Immature natural killer cell (primary cell): ENCODE data around the gene CELF4. TPM values are rescaled to one million over a fixed set of nuclear protein-coding genes. Genes with fewer than 3 reads are reported as not detected.

Experiments
- DNase-seq, 3 donors: peaks; one replicate each; pipeline ENCODE4 v3.0.0; 2022; ENCODE audit warnings: mixed read lengths in 1 of 3
- H3K27ac Mint-ChIP-seq, 6 donors: one replicate each; pipeline ENCODE4 v1.8.0; 2020; ENCODE audit warnings: mixed read lengths in 6 of 6, mild to moderate bottlenecking in 5 of 6, inconsistent platforms in 4 of 6, moderate library complexity in 3 of 6
- H3K27me3 Mint-ChIP-seq, 3 donors: one replicate each; pipeline ENCODE4 v1.8.0; 2020 to 2021; ENCODE audit warnings: low read depth in 3 of 3, mild to moderate bottlenecking in 3 of 3, mixed read lengths in 3 of 3, moderate library complexity in 3 of 3, inconsistent platforms in 1 of 3
- H3K36me3 Mint-ChIP-seq, 3 donors: one replicate each; pipeline ENCODE4 v1.8.0; 2020; ENCODE audit warnings: mixed read lengths in 3 of 3, inconsistent platforms in 2 of 3, mild to moderate bottlenecking in 2 of 3
- H3K4me1 Mint-ChIP-seq, 2 donors: one replicate each; pipeline ENCODE4 v1.8.0; 2020; ENCODE audit warnings: inconsistent platforms in 2 of 2, mild to moderate bottlenecking in 2 of 2, mixed read lengths in 2 of 2, moderate library complexity in 1 of 2
- H3K4me3 Mint-ChIP-seq, 5 donors: one replicate each; pipeline ENCODE4 v1.8.0; 2020; ENCODE audit warnings: mild to moderate bottlenecking in 5 of 5, mixed read lengths in 5 of 5, inconsistent platforms in 3 of 5, moderate library complexity in 3 of 5
- H3K9me3 Mint-ChIP-seq, 6 donors: one replicate each; pipeline ENCODE4 v1.8.0; 2020; ENCODE audit warnings: mild to moderate bottlenecking in 6 of 6, mixed read lengths in 6 of 6, inconsistent platforms in 4 of 6, moderate library complexity in 3 of 6
- polyA plus RNA-seq, 3 donors: library from polyadenylated mRNA; unstranded; fragments of 300-500 nt; fragmentation: Illumina TruSeq; gene quantifications; one replicate each; pipeline ENCODE4 v1.2.3, GENCODE V29; 2021

Gene CELF4
- polyA plus RNA-seq, result under 1 TPM in 2 of 3 donors, not detected in 1; 0.07 to 0.13 TPM

DNA sequence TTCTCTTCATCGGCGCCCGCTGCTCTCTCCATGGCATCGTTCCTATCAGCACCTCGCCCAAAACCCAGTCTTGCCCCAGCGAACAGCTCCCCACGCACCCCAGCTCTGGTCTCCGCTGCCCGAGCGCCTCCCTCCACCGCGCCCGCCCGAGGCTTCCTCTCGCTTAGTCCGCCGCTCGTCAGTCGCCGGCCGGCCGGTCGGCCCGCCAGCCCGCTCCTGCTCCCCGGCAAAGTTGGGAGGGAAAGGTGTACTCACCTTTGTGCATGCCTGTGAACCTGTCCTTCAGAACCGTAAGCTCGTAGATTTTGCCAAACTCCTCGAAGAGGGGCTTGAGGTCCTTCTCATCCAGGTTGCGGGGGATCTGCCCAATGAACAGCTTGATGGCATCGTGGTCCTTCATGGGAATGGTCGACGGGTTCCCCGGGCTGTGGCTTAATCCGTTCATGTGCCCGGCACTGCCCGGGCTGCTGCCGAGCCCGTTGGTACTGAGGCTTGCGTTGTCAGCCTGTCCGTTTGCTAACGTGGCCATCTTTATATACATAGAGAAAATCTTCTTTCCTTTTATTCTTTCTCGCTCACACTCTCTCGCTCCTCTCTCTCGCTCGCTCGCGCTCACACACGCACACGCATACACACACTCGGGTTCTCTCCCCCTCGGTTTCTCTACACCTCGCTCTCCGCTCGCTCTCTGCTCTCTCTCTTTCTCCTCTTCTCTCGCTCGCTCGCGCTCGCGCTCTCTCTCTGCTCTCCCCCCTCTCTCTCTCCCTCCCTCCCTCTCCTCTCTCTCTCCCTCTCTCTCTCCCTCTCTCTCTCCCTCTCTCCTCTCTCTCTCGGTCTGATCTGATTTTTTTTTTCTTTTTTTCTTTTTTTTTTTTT is at the start of gene CELF4:
Gene CELF4 (minus strand): TSS at position 698 of the 876 bp plus-strand sequence.
- H3K27ac Mint-ChIP-seq, result no peak within 1 kb of the TSS
- DNase-seq, result no peak
- peaks cover 11 to 13% of the 10 kb centered on the region in 2 donors for H3K4me1 Mint-ChIP-seq
- peaks cover 1 to 16% (median 6%) of the 10 kb centered on the region in 6 donors for H3K9me3 Mint-ChIP-seq
- peaks cover 12 to 40% (median 18%) of the 10 kb centered on the region in 3 donors for H3K27me3 Mint-ChIP-seq
- H3K4me3 Mint-ChIP-seq, result peak within 1 kb of the TSS; percentile 58 to 73 (median 65)
- peaks cover 0 to 4% (median 3%) of the 10 kb centered on the region in 3 donors for H3K36me3 Mint-ChIP-seq

DNA sequence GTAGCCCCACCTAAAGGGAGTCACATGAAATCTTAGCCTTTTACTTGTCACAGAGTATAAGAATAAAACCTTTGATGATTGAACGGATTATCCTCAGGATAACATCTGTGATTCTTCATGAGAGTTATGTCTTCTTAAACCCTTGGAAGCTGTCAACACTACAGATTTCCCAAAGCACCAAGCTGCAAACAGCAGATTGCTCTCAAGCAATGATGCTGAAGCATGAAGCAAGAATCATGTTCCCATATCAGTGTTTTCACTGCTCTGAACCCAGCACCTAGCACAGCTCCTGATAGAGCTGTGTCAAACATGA is 47.6 kb upstream of the CELF4 start:
- Mint-ChIP-seq H3K27ac (no peak overlapping the region), H3K27me3 (peaks cover 2 to 4% (median 3%) of the 10 kb centered on the region in 3 donors), H3K4me1 (no peaks in the 10 kb centered on the region), H3K4me3 (no peak overlapping the region), H3K9me3 (peaks cover 0 to 12% (median 4%) of the 10 kb centered on the region in 6 donors), H3K36me3 (no peaks in the 10 kb centered on the region)
- DNase-seq, result no peak

DNA sequence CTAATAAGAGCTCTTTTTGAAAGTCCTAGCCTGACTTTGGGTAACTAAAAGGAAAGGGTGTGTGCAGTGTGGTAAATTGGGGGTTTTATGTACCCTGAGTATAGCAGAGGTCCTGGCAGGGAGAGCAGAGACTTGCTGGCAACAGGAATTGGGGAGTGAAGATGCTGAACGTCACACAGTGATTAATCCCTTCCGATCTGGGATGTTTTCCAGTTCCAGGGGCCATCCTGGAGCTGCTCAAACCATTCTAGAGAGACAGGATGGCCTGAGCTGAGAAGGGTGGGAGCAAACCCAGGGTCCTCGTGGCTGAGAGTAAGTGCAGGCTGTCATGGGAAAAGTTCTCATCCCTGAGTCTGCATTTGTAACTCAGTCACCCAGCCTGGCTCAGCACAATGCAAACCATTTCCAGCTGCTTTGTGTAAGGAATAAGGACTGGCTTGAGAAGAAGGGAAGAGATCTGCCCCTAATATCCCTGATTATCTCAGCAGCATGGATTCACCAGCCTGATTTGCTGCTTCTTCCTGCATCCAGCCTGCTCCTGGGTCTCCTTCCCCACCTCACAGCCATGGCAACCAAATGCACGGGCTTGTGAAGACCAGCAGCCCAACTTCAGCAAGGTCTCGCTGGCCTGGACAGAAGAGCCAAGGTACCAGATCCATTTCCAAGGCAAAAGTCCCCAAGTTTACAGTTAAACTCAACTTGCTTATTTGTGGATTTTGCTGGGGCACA is 47.1 kb upstream of the CELF4 start:
- Mint-ChIP-seq H3K4me3 (no peak overlapping the region), H3K4me1 (no peaks in the 10 kb centered on the region), H3K27me3 (peaks cover 2 to 4% (median 3%) of the 10 kb centered on the region in 3 donors), H3K9me3 (peaks cover 0 to 11% (median 5%) of the 10 kb centered on the region in 6 donors), H3K27ac (no peak overlapping the region), H3K36me3 (no peaks in the 10 kb centered on the region)
- no peak for DNase-seq

DNA sequence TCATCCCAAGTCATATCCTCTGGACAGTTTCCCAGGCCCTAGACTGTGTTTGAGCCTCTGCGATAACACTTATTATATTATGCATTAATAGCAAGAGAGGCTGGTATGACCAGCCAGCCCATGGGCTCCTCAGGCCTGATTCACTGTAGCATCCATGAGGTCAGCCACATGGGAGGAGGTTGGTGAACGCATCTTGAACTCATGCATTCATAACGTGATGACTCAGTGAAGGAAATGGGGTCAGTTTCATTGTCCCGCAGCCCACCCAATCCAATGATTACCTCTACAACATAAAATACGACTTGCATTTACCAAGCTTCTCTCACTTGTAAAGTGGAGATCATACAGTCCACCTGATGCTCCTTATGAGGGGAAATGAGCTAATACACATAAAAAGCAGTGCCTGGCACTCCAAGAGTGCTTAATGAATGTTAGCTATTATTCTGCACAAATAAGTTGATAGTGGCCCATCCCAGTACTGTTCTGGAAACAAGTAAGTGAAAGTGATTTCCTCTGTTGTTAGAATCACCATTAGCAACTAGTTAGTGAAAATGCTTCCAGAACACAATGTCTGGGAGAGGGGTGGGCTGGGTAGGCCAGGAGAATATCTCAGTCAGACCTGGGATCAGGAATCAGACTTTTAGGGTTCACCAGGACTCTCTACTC is 46.1 kb upstream of the CELF4 start:
- Mint-ChIP-seq H3K36me3 (no peaks in the 10 kb centered on the region), H3K27me3 (peaks cover 2% of the 10 kb centered on the region in 3 donors), H3K4me1 (no peaks in the 10 kb centered on the region), H3K4me3 (no peak overlapping the region), H3K9me3 (peaks cover 0 to 9% (median 4%) of the 10 kb centered on the region in 6 donors), H3K27ac (no peak overlapping the region)
- no peak for DNase-seq

DNA sequence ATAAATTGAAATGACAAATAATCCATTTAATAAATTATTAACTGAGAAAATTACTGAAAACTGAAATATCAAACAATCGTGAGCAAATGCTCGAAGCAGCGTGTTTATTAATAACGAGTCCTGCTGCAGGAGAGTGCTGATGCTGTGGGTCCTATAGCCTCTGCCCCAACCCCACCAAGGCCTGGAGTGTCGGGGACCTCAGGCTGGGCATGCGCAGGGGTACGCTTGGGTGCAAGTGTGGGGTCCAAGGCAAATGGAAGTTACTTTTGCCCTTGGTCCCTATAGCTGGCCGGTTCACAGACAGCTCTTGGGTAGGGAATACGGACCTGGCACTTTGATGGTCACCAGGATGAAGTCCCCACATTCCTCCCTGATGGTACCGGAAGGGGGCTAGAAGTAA is 43.3 kb upstream of the CELF4 start:
- H3K4me1 Mint-ChIP-seq, result no peaks in the 10 kb centered on the region
- peaks cover 3 to 11% (median 5%) of the 10 kb centered on the region in 6 donors for H3K9me3 Mint-ChIP-seq
- H3K36me3 Mint-ChIP-seq, result no peaks in the 10 kb centered on the region
- no peak overlapping the region for H3K4me3 Mint-ChIP-seq
- peaks cover 2 to 4% (median 2%) of the 10 kb centered on the region in 3 donors for H3K27me3 Mint-ChIP-seq
- DNase-seq, result no peak
- H3K27ac Mint-ChIP-seq, result no peak overlapping the region

DNA sequence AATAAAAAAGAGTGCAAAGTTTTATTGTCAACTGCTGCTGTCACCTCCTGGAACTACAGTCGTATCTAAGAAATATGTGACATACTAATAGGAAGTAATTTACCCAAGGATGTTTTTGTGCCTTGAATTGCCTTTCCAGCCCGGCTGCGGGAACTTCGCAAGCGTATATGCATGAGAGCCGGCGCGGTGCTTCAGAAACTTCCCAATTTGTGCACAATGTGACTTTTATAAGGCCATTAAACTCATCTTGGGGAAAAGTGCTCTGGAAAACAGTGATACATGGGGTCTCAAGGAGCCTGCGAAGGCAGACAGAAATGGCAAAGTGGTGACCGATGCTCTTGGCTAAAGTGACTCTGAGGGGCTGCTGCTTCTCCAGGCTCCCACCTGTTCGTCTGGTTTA is 41.7 kb upstream of the CELF4 start:
- H3K4me3 Mint-ChIP-seq, result no peak overlapping the region
- DNase-seq, result no peak
- H3K27me3 Mint-ChIP-seq, result peaks cover 2 to 4% (median 3%) of the 10 kb centered on the region in 3 donors
- no peaks in the 10 kb centered on the region for H3K36me3 Mint-ChIP-seq
- no peaks in the 10 kb centered on the region for H3K4me1 Mint-ChIP-seq
- H3K9me3 Mint-ChIP-seq, result peaks cover 2 to 11% (median 4%) of the 10 kb centered on the region in 6 donors
- no peak overlapping the region for H3K27ac Mint-ChIP-seq

DNA sequence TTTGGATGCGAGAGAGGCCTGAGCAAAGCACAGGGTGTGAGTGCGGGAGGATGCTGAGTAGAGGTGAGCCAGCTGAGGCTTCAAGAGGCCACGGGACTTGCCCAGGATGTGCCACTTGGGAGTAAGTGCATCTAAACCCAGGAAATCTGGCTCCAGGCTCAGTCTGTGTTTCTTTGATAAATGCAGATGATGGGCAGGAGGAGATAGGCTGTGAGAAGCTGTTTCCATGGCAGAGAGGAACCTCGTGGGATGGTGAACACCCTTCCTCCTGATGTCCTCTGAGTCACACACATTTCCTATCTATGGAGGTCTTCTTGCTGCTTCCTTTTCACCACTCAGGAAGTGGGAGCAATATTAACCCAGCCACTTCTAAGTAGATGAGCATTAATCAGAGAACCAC is 38.4 kb upstream of the CELF4 start:
- Mint-ChIP-seq H3K9me3 (peaks cover 2 to 11% (median 7%) of the 10 kb centered on the region in 6 donors), H3K27me3 (peaks cover 0 to 4% (median 2%) of the 10 kb centered on the region in 3 donors), H3K36me3 (no peaks in the 10 kb centered on the region), H3K4me3 (no peak overlapping the region), H3K4me1 (no peaks in the 10 kb centered on the region), H3K27ac (no peak overlapping the region)
- DNase-seq, result no peak

DNA sequence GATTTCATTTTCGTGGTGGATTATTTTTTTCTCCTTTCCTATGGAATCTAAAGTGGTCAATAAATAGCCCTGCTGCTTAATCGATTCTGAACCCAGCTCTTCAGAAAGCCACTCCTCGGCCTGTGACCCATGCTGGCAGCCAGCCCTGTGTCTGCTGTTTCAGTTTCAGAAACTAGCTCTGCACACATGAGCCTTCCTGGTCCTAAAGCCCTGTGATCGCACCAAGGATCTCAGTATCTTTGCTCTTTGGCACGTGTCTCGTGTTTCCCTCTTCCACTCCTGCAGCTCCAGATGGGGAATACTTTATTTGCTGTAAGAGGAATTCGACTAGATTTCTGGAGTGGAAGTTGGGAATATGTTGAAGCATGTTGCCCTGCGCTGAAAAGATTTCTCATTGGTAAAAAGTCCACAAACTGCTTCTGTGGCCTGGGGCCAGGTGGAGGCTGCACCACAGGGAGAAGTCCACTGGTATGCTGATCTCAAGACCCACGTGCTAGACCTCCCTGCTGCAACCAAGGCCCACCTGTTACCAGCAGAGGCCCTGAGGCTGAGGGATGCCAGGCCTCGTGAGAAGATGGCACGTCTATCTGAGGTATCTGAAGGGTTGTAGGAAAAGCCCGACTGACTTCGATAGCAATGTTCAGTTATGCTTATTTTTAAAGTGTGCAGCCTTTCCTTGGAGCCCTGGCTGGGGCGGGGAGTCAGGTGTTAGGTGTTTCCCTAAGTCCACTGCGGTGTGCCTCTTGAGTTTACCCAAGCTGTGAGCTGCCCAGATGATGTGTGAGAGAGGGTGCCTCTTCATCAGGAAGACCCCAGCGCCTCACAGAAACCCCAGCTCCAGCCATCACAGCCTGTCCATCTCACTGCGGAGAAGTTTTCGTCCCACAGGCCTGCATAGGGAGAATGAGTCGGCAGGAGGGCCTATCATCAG is 33.6 kb upstream of the CELF4 start:
- Mint-ChIP-seq H3K9me3 (peaks cover 2 to 16% (median 5%) of the 10 kb centered on the region in 6 donors), H3K4me3 (no peak overlapping the region), H3K4me1 (no peaks in the 10 kb centered on the region), H3K27ac (no peak overlapping the region), H3K36me3 (no peaks in the 10 kb centered on the region), H3K27me3 (peaks cover 0 to 5% (median 0%) of the 10 kb centered on the region in 3 donors)
- no peak for DNase-seq

DNA sequence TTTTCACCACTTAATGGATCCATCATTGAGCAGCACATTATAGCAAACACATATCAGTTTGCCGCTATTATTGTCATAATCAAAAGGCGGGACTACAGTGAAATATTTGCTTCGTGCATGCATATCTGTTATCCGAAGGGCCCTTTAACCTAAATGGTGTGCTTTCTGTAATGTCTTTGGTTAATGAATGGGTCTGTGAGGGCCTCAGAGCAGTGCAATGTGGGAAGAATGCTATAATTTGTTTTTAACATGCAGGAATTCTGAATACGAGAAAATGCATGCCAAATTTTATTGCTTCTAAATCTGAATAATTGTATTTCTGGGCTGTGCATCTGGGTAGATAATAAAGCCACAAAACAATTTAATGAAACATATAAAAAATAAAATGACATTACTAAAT is 32.8 kb upstream of the CELF4 start:
- H3K27ac Mint-ChIP-seq, result no peak overlapping the region

DNA sequence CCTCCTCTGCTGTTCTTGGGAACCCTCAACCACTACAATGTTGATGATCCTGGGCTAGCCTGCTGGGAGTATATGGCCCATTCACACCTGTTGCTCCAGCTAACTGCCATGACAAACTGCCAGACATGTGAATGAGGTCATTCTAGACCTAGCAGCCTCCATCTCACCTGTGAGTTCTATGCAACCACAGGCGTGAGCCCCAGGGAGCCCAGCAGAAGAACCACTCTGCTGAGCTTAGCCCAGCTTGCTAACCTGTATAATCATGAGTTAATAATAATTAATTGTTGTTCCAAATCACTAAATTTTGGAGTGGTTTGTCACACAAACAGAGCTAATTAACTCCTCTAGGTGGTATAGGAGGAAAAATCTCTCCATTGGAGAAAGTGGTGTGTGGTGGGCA is 24.7 kb upstream of the CELF4 start:
- H3K4me1 Mint-ChIP-seq, result no peaks in the 10 kb centered on the region
- no peaks in the 10 kb centered on the region for H3K27me3 Mint-ChIP-seq
- H3K27ac Mint-ChIP-seq, result no peak overlapping the region
- peaks cover 0 to 7% (median 2%) of the 10 kb centered on the region in 6 donors for H3K9me3 Mint-ChIP-seq
- no peak for DNase-seq
- H3K4me3 Mint-ChIP-seq, result no peak overlapping the region
- no peaks in the 10 kb centered on the region for H3K36me3 Mint-ChIP-seq

More for the DNA sequence above, 32.8 kb upstream of the CELF4 start:
- Mint-ChIP-seq H3K36me3 (no peaks in the 10 kb centered on the region), H3K4me1 (no peaks in the 10 kb centered on the region), H3K27me3 (peaks cover 0 to 4% (median 0%) of the 10 kb centered on the region in 3 donors), H3K9me3 (peaks cover 2 to 17% (median 5%) of the 10 kb centered on the region in 6 donors), H3K4me3 (no peak overlapping the region)
- DNase-seq, result no peak

DNA sequence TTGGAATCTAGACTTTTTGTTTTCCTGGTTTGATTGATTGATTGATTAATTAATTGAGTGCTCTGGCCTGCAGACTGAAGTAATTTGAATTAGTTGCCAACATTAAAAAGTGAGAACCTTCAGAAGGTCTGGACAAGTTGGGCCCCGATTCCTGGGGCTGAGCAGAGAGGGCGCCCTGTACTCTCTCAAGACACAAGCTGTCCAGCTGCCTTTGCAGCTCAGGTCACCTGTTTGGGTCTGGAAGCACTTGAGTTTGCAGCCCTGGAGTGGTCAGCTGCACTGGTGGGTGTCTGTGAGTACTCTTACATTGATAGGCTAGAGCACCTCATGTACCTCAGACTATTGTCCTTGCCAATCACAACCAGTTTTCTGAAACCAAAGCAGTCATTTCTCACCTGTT is 22.7 kb upstream of the CELF4 start:
- Mint-ChIP-seq H3K4me1 (no peaks in the 10 kb centered on the region), H3K27ac (no peak overlapping the region), H3K36me3 (no peaks in the 10 kb centered on the region), H3K9me3 (peaks cover 0 to 7% (median 3%) of the 10 kb centered on the region in 6 donors), H3K27me3 (no peaks in the 10 kb centered on the region), H3K4me3 (no peak overlapping the region)
- DNase-seq, result no peak

DNA sequence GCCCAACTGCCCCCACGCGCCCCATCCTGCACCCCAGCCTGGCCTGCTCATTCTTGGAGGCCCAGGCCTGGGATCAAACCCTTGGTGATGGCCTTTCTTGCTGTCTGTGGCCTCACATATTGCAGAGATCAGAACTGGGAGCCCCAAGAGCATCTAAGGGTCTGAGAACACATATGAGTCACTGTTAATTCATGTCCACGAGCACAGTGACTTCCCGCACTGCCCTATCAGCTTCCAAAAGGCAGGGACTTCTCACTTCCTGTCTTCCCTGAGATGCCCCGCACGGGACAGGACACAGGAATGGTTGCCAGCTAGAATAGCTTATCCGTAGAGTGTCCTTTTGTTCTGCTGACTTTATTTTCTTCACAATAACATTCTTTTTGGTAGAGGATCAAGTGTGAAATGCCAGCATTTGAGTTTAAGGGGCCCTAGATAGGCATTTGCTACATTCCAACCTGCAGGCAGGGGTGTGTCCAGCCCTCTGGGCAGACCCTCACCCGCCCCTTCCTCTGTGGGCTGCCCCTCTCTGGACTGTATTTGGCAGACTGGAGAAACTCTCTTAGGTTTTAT is 21.1 kb upstream of the CELF4 start:
- no peak overlapping the region for H3K4me3 Mint-ChIP-seq
- no peaks in the 10 kb centered on the region for H3K36me3 Mint-ChIP-seq
- peaks cover 0 to 7% (median 3%) of the 10 kb centered on the region in 6 donors for H3K9me3 Mint-ChIP-seq
- H3K27me3 Mint-ChIP-seq, result no peaks in the 10 kb centered on the region
- H3K4me1 Mint-ChIP-seq, result no peaks in the 10 kb centered on the region
- no peak overlapping the region for H3K27ac Mint-ChIP-seq
- no peak for DNase-seq
